H1 (cell line): ENCODE data around the gene CDK5RAP3. TPM values are rescaled to one million over a fixed set of nuclear protein-coding genes. Genes with fewer than 3 reads are reported as not detected.

Source experiments
- ASH2L ChIP-seq: fragments of 200-600, 300-600 bp; sonication (generic); IDR thresholded peaks from one replicate; pipeline ENCODE4 v1.7.1; 2017; ENCODE audit warnings: low read length
- polyA plus RNA-seq, 7 experiments: library from polyadenylated mRNA; depleted of rRNA in 3 of 7; stranded (reverse) in 5 of 7; unstranded in 2 of 7; fragments of >200 nt in 5 of 7; fragments of 200-250 nt in 2 of 7; gene quantifications; 1 replicate in 5 of 7; 2 replicates in 1 of 7; 4 replicates in 1 of 7; pipeline versions ENCODE4 v1.2.1 to v1.2.3, GENCODE V29; 2011 to 2013; ENCODE audit warnings: missing spikeins in 2 of 7, mixed read lengths in 2 of 7
- total RNA-seq: library from RNA; stranded (reverse); fragmentation: NEBNext Ultra II Directional; extraction: Animal tissue kit (Norgen Biotek cat#: 25700); gene quantifications from 2 replicates; pipeline ENCODE4 v1.2.1, GENCODE V29; 2021

The CDK5RAP3 gene
- total and polyA plus RNA-seq, 2 of the 8 experiments (the other 6 are each of a cell fraction or from before 2014, with no cell fraction given) = 88.2 to 93.2 TPM

GRCh38 chr17:48006936-48007709 lies 36.2 kb downstream of the CDK5RAP3 start (continued):
- TF ChIP-seq ASH2L = no peak
